GM20000 (cell line): ENCODE measurements around the gene SELENOM.

Source experiments
- DNase-seq: peaks from one replicate; pipeline ENCODE4 v3.0.0; 2012; ENCODE audit warnings: low spot score
- TF ChIP-seq, protein P1 (sequence below): IDR thresholded peaks from 2 replicates; pipeline ENCODE4 v1.5.1; 2012; ENCODE audit warnings: mild to moderate bottlenecking, control low read depth; ENCODE audit errors: extremely low read depth, missing control alignments

Gene SELENOM

GRCh38 chr22:31105282-31105929 is 2.0 kb downstream of the SELENOM start:
- TF ChIP-seq, protein P1, sequence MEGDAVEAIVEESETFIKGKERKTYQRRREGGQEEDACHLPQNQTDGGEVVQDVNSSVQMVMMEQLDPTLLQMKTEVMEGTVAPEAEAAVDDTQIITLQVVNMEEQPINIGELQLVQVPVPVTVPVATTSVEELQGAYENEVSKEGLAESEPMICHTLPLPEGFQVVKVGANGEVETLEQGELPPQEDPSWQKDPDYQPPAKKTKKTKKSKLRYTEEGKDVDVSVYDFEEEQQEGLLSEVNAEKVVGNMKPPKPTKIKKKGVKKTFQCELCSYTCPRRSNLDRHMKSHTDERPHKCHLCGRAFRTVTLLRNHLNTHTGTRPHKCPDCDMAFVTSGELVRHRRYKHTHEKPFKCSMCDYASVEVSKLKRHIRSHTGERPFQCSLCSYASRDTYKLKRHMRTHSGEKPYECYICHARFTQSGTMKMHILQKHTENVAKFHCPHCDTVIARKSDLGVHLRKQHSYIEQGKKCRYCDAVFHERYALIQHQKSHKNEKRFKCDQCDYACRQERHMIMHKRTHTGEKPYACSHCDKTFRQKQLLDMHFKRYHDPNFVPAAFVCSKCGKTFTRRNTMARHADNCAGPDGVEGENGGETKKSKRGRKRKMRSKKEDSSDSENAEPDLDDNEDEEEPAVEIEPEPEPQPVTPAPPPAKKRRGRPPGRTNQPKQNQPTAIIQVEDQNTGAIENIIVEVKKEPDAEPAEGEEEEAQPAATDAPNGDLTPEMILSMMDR: no peak
- DNase-seq: no peak

- TF ChIP-seq, protein P1: peak; percentile 33
- no peak for DNase-seq
Observed at GRCh38 chr22:31104869-31105268, 2.5 kb downstream of the SELENOM start.

- DNase-seq: no peak
- TF ChIP-seq, protein P1: no peak
Observed at GRCh38 chr22:31103899-31104694, 3.3 kb downstream of the SELENOM start.

- no peak for DNase-seq
- TF ChIP-seq, protein P1: no peak
Observed at GRCh38 chr22:31103111-31103510, 4.3 kb downstream of the SELENOM start.

GRCh38 chr22:31102441-31103081 is 4.8 kb downstream of the SELENOM start:
- no peak for DNase-seq
- TF ChIP-seq, protein P1: no peak

GRCh38 chr22:31100762-31101525 is 6.4 kb downstream of the SELENOM start:
- no peak for DNase-seq
- TF ChIP-seq, protein P1: no peak
